Small intestine (tissue), 7 donors: ENCODE measurements around the gene WDR45B. TPM values are rescaled to one million over a fixed set of nuclear protein-coding genes. Genes with fewer than 3 reads are reported as not detected.

ENCODE experiments used
- DNase-seq, 2 donors: peaks; one replicate each; pipeline versions ENCODE4 v3.0.0 to v3.0.0-alpha.2; 2013
- FAIRE-seq: peaks from 2 replicates; lab custom pipeline; 2012; peaks lifted over from hg19 to GRCh38; lab: Jason Lieb, UNC
- H3K27ac ChIP-seq, 3 donors: one replicate each; pipeline ENCODE4 v1.5.1; 2013; ENCODE audit warnings: low read length in 2 of 3, mild to moderate bottlenecking in 2 of 3, control low read depth in 1 of 3, inconsistent platforms in 1 of 3, low read depth in 1 of 3, moderate library complexity in 1 of 3
- H3K27me3 ChIP-seq, 3 donors: one replicate each; pipeline ENCODE4 v1.6.1; 2013; ENCODE audit warnings: low read length in 3 of 3, inconsistent platforms in 1 of 3; ENCODE audit not compliant: control insufficient read depth in 3 of 3, insufficient read depth in 3 of 3
- H3K36me3 ChIP-seq, 3 donors: one replicate each; pipeline ENCODE4 v1.6.1; 2013; ENCODE audit warnings: low read length in 3 of 3, inconsistent platforms in 1 of 3, low read depth in 1 of 3, mild to moderate bottlenecking in 1 of 3, moderate library complexity in 1 of 3; ENCODE audit not compliant: control insufficient read depth in 3 of 3, insufficient read depth in 2 of 3
- H3K4me1 ChIP-seq, 3 donors: one replicate each; pipeline ENCODE4 v1.6.1; 2013; ENCODE audit warnings: low read length in 2 of 3, inconsistent platforms in 1 of 3, low read depth in 1 of 3, mild to moderate bottlenecking in 1 of 3, moderate library complexity in 1 of 3; ENCODE audit not compliant: control insufficient read depth in 3 of 3, insufficient read depth in 2 of 3
- H3K4me3 ChIP-seq, 3 donors: one replicate each; pipeline ENCODE4 v1.5.1; 2013; ENCODE audit warnings: low read length in 3 of 3, control low read depth in 1 of 3, inconsistent platforms in 1 of 3, low read depth in 1 of 3, mild to moderate bottlenecking in 1 of 3, moderate library complexity in 1 of 3
- H3K9me3 ChIP-seq, 2 donors: one replicate each; pipeline ENCODE4 v1.6.1; 2013; ENCODE audit warnings: low read depth in 1 of 2, low read length in 1 of 2; ENCODE audit not compliant: control insufficient read depth in 2 of 2, insufficient read depth in 1 of 2
- WGBS, 3 donors: extraction: QIAGEN DNeasy Blood & Tissue Kit; methylation state at CpG; one replicate each; pipeline ENCODE4 v1.1.7; 2013; 5-methylcytosine and 5-hydroxymethylcytosine counted together
- polyA plus RNA-seq, 4 donors: library from polyadenylated mRNA; stranded (reverse) in 3 of 4; unstranded in 1 of 4; fragments of 200-250 nt in 3 of 4; fragments of 120-200 nt in 1 of 4; gene quantifications; one replicate each; pipeline versions ENCODE4 v1.2.1 to v1.2.3, GENCODE V29; 2013
- donor health status: healthy with polysubstance abuse.
- donor health status: control.
- donor health status: control.
- donor health status: Bipolar disorder and iron deficiency.
- donor health status: healthy.

WDR45B gene
- polyA plus RNA-seq, 4 donors, result 60.4 to 69.7 (median 66.3) TPM

DNA sequence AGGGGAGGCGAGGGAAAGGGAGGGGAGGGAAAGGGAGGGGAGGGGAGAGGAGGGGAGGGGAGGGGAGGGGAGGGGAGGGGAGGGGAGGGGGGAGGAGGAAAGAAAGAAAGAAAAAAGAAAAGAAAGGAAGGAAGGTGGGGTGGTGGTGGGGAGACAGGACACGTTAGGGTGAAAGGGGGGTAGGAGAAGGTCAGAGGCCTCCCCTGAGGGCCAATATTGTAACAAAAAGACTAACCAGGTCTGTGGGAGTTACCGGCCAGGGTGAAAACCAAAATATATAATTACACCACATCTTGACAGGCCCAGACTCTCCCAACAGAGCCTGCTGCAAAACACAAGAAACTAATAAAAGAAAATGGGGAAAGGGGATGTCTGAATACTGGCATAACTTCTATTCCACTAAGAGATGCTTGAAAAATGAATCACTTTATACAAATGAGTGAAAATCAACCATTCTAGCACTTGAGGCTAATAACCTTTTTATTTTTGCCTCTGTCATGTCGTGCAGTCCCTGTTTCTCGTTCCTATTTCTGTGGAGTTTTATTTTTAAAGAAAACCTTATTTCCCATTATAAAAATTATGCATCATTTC lies 10.0 kb downstream of the WDR45B start:
- no peak overlapping the region for H3K4me3 ChIP-seq
- H3K27ac ChIP-seq, result no peak overlapping the region
- H3K4me1 ChIP-seq, result peaks cover 0 to 7% (median 0%) of the 10 kb centered on the region in 3 donors
- H3K27me3 ChIP-seq, result no peaks in the 10 kb centered on the region
- DNase-seq, result no peak
- 79 to 91% (median 85%) methylated on average over 4 of the region's 5 CpGs for WGBS, 3 donors
- FAIRE-seq, result no peak
- H3K36me3 ChIP-seq, result peaks cover 10 to 77% (median 11%) of the 10 kb centered on the region in 3 donors
- H3K9me3 ChIP-seq, result peaks cover 0 to 26% of the 10 kb centered on the region in 2 donors

DNA sequence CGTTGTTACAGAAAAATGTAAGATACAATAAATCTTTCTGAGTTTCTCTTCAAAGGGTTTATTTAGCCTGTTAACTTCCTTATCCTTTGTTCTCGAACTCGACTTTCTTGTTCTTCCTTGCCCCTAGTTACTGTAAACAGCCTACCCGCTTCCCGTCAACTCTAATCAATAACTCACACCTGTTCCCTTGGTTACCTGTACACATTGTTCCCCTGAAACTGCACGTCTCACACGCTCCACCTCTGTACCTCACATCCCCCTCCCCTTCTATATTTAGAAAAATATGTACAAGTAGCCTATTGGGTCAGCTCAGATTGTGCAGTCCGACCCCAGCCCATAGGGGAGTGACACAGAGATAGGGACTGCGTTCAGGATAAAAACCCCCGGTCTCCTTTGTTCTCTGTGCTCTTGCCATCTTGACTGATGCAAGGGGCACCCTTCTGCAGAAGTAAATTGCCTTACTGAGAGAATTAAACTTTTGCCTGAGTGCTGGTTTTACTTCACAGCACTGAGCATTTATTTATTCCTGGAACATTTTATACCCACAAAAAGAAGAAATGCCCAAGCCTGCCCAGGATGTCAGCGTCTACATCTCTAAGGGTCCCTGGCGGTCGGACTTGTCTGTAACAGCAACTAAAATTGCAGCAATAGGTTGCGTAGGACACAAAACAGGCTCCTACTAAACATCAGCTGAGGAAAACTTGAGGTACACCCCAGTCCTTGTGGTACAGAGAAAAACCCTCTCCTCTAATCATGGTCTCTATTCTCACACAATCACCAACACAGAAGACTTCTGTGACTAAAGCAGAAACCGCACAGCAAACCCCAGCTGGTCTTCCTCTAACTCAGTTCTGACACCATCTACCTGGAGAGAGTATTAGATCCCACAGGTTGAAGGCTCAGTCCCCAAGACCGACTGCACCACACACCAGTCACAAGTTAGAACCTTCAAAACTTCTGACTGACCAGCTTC lies 11.3 kb downstream of the WDR45B start:
- WGBS, 3 donors, result 54 to 72% (median 60%) methylated on average over 16 of the region's 16 CpGs
- H3K4me1 ChIP-seq, result peaks cover 0 to 7% (median 0%) of the 10 kb centered on the region in 3 donors
- no peaks in the 10 kb centered on the region for H3K27me3 ChIP-seq
- H3K9me3 ChIP-seq, result peaks cover 0 to 26% of the 10 kb centered on the region in 2 donors
- peak overlapping the region in 2 of 3 donors; percentile 63 to 94 for H3K27ac ChIP-seq
- peaks cover 1 to 75% (median 8%) of the 10 kb centered on the region in 3 donors for H3K36me3 ChIP-seq
- H3K4me3 ChIP-seq, result no peak overlapping the region
- no peak for FAIRE-seq
- peak; percentile 74 to 80 for DNase-seq

DNA sequence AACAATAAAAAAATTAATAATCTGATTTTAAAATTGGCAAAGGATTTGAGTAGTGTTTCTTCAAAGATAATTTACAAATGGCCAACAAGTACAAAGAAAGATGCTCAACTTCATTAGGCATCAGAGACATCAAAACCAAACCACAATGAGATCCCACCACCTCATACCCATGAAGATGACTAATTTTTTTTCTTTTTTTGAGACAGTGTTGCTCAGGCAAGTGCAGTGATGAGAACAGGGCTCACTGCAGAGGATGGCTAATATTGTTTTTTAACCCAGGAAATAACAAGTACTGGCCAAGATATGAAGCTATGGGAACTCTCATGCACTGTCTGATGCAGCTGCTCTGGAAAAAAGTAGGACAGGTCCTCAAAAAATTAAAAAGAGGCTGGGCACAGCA lies 14.9 kb downstream of the WDR45B start:
- H3K36me3 ChIP-seq, result peaks cover 8 to 71% (median 12%) of the 10 kb centered on the region in 3 donors
- FAIRE-seq (no peak), DNase-seq (no peak)
- H3K4me3 ChIP-seq, result no peak overlapping the region
- peaks cover 0 to 22% of the 10 kb centered on the region in 2 donors for H3K9me3 ChIP-seq
- H3K27me3 ChIP-seq, result no peaks in the 10 kb centered on the region
- peaks cover 0 to 7% (median 0%) of the 10 kb centered on the region in 3 donors for H3K4me1 ChIP-seq
- no peak overlapping the region for H3K27ac ChIP-seq

DNA sequence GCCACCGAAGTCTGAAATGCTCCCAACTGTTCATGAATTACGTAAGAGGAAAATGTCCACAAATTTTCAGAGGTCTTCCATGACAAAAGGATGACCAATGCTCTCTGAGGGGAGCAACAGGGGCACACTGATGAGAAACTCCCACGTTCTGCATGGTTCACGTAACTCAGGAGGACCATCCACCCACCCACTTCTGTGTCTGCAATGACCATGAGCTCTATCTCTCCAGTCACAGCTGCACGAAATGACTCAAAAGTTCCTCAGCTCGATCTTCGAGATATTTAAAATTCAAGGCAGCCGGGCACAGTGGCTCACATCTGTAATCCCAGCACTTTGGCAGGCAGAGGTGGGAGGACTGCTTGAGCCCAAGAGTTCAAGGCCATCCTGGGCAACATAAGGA lies 15.8 kb downstream of the WDR45B start:
- no peak for FAIRE-seq
- H3K4me1 ChIP-seq, result peaks cover 0 to 6% (median 0%) of the 10 kb centered on the region in 3 donors
- no peak for DNase-seq
- no peak overlapping the region for H3K27ac ChIP-seq
- H3K9me3 ChIP-seq, result peaks cover 0 to 15% of the 10 kb centered on the region in 2 donors
- H3K36me3 ChIP-seq, result peaks cover 8 to 73% (median 12%) of the 10 kb centered on the region in 3 donors
- 85 to 93% (median 93%) methylated on average over 8 of the region's 8 CpGs for WGBS, 3 donors
- H3K4me3 ChIP-seq, result no peak overlapping the region
- H3K27me3 ChIP-seq, result no peaks in the 10 kb centered on the region

DNA sequence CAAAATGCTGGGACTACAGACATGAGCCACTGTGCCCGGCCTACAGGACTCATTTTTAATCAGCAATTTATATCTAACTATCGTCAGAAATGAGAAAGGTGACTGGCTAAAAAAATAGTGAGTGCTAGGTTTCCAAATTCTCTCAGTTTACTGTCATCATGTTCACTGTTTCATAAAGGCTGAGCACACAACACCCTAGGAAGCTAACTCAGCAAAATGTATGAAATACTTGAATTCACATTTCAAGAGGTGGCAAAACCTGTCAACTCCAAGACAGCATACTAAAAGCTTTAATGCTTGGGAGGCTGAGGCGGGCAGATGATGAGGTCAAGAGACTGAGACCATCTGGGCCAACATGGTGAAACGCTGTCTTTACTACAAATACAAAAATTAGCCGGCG lies 16.7 kb downstream of the WDR45B start:
- Histone ChIP-seq H3K27me3 (no peaks in the 10 kb centered on the region), H3K36me3 (peaks cover 10 to 73% (median 12%) of the 10 kb centered on the region in 3 donors), H3K9me3 (peaks cover 0 to 6% of the 10 kb centered on the region in 2 donors), H3K4me1 (peaks cover 0 to 3% (median 0%) of the 10 kb centered on the region in 3 donors), H3K27ac (no peak overlapping the region), H3K4me3 (no peak overlapping the region)
- FAIRE-seq, result no peak
- 61 to 83% (median 80%) methylated on average over 6 of the region's 6 CpGs for WGBS, 3 donors
- no peak for DNase-seq

DNA sequence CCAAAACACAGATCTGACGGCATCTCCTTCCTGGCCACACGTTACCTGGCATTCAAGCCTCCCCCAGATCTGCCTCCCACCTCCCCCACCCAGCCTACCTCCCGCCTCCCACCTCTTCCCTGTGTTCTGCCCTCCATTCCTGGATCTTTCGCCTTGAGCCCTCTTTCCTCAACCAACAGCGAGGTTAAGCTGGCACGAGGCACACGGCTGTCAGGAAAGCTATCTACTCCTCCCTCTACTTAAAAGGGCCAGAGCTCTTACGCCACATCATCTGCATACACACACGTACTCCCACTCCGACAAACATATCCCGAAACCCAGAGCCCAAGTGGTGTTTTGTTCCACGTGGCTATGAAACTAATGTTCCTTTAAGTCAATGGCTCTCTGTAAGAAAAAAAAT lies 18.0 kb downstream of the WDR45B start:
- Histone ChIP-seq H3K27me3 (no peaks in the 10 kb centered on the region), H3K36me3 (peaks cover 12 to 80% (median 14%) of the 10 kb centered on the region in 3 donors), H3K4me1 (no peaks in the 10 kb centered on the region), H3K27ac (no peak overlapping the region), H3K4me3 (no peak overlapping the region), H3K9me3 (no peaks in the 10 kb centered on the region)
- FAIRE-seq, result no peak
- WGBS, 3 donors, result 92 to 96% (median 94%) methylated on average over 12 of the region's 12 CpGs
- no peak for DNase-seq

DNA sequence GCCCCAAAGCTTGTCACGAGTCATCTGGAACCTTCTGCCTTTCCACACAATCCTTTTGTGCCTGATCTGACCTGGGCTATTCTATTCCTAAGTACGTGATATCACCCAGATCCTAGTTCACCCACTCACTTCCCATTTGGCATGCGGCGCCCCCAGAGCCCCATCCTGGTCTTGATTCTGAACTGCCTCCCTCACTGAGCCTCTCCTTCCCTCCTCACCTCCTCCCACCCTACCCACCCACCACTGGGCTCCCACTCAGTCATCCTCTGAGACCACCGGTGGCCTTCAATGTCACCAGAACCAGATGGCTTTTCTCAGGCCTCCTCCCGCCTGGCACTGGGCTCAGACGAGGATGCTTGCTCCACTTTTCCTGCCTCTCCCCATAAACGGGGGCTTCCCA lies 18.5 kb downstream of the WDR45B start:
- H3K4me3 ChIP-seq, result no peak overlapping the region
- no peaks in the 10 kb centered on the region for H3K27me3 ChIP-seq
- no peak for FAIRE-seq
- peaks cover 15 to 85% (median 18%) of the 10 kb centered on the region in 3 donors for H3K36me3 ChIP-seq
- no peak for DNase-seq
- WGBS, 3 donors, result 84 to 90% (median 88%) methylated on average over 8 of the region's 8 CpGs
- no peak overlapping the region for H3K27ac ChIP-seq
- H3K9me3 ChIP-seq, result no peaks in the 10 kb centered on the region
- no peaks in the 10 kb centered on the region for H3K4me1 ChIP-seq

DNA sequence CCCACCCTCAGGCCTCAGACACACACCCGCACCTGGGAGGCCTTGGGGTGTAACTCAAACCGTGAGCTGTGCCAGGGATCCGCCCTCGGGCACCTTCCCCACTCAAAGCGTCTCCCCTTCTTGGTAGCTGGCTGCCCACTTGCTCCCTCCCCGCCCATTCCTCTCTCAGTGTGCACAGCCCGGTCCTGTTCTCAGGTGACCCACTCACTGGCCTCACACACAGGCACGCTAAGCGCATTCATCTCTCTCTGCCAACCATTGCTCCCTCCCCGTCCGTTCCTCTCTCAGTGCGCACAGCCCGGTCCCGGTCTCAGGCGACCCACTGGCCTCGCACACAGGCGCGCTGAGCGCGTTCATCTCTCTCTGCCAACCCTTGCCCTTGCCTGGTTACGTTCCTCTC lies 20.8 kb downstream of the WDR45B start:
- Histone ChIP-seq H3K36me3 (peaks cover 15 to 79% (median 21%) of the 10 kb centered on the region in 3 donors), H3K9me3 (no peaks in the 10 kb centered on the region), H3K27ac (peak overlapping the region in 1 of 3 donors; percentile 17), H3K4me3 (no peak overlapping the region), H3K4me1 (no peaks in the 10 kb centered on the region), H3K27me3 (no peaks in the 10 kb centered on the region)
- no peak for FAIRE-seq
- WGBS, 3 donors, result 89 to 91% (median 90%) methylated on average over 21 of the region's 21 CpGs
- no peak for DNase-seq
